ENCODE data around the gene LUZP1. TPM values are rescaled to one million over a fixed set of nuclear protein-coding genes. Genes with fewer than 3 reads are reported as not detected.

Gene LUZP1
- total RNA-seq, 1 experiment from 2014 or later, result 17.0 TPM

- in situ Hi-C loops (cut with HindIII; ENCODE audit: low pct_unique_long_range_greater_than_20kb, low sequenced_read_pairs), result no loop called here
- DNase-seq (ENCODE audit: low read depth), result no peak
Measured at GRCh38 chr1:23125489-23125888, 43.2 kb downstream of the LUZP1 start.

GRCh38 chr1:23124259-23125026 is 44.2 kb downstream of the LUZP1 start:
- in situ Hi-C loops (cut with HindIII; ENCODE audit: low pct_unique_long_range_greater_than_20kb, low sequenced_read_pairs), result no loop called here
- DNase-seq (ENCODE audit: low read depth), result no peak

GRCh38 chr1:23123528-23123927 is 45.1 kb downstream of the LUZP1 start:
- in situ Hi-C loops (cut with HindIII; ENCODE audit: low pct_unique_long_range_greater_than_20kb, low sequenced_read_pairs), result no loop called here
- no peak for DNase-seq (ENCODE audit: low read depth)

- in situ Hi-C loops (cut with HindIII; ENCODE audit: low pct_unique_long_range_greater_than_20kb, low sequenced_read_pairs), result no loop called here
Measured at GRCh38 chr1:23122796-23123195, 45.9 kb downstream of the LUZP1 start.

GRCh38 chr1:23122023-23122748 is 46.5 kb downstream of the LUZP1 start:
- in situ Hi-C loops (cut with HindIII; ENCODE audit: low pct_unique_long_range_greater_than_20kb, low sequenced_read_pairs), result no loop called here
- DNase-seq (ENCODE audit: low read depth), result no peak

More at GRCh38 chr1:23122796-23123195, 45.9 kb downstream of the LUZP1 start:
- no peak for DNase-seq (ENCODE audit: low read depth)

GRCh38 chr1:23120383-23120782 is 48.3 kb downstream of the LUZP1 start:
- in situ Hi-C loops (cut with HindIII; ENCODE audit: low pct_unique_long_range_greater_than_20kb, low sequenced_read_pairs), result no loop called here
- DNase-seq (ENCODE audit: low read depth), result no peak

GRCh38 chr1:23118957-23119792 is 49.5 kb downstream of the LUZP1 start:
- in situ Hi-C loops (cut with HindIII; ENCODE audit: low pct_unique_long_range_greater_than_20kb, low sequenced_read_pairs), result no loop called here
- DNase-seq (ENCODE audit: low read depth), result no peak

- DNase-seq (ENCODE audit: low read depth), result no peak
Measured at GRCh38 chr1:23118407-23118806, 50.2 kb downstream of the LUZP1 start.

GRCh38 chr1:23116921-23117699 is 51.5 kb downstream of the LUZP1 start:
- in situ Hi-C loops (cut with HindIII; ENCODE audit: low pct_unique_long_range_greater_than_20kb, low sequenced_read_pairs), result no loop called here
- no peak for DNase-seq (ENCODE audit: low read depth)

More at GRCh38 chr1:23118407-23118806, 50.2 kb downstream of the LUZP1 start:
- in situ Hi-C loops (cut with HindIII; ENCODE audit: low pct_unique_long_range_greater_than_20kb, low sequenced_read_pairs), result no loop called here

- in situ Hi-C loops (cut with HindIII; ENCODE audit: low pct_unique_long_range_greater_than_20kb, low sequenced_read_pairs), result no loop called here
- no peak for DNase-seq (ENCODE audit: low read depth)
Measured at GRCh38 chr1:23116216-23116836, 52.3 kb downstream of the LUZP1 start.

GRCh38 chr1:23114424-23115079 is 54.1 kb downstream of the LUZP1 start:
- in situ Hi-C loops (cut with HindIII; ENCODE audit: low pct_unique_long_range_greater_than_20kb, low sequenced_read_pairs), result no loop called here
- no peak for DNase-seq (ENCODE audit: low read depth)

GRCh38 chr1:23111600-23112535 is 56.8 kb downstream of the LUZP1 start:
- in situ Hi-C loops (cut with HindIII; ENCODE audit: low pct_unique_long_range_greater_than_20kb, low sequenced_read_pairs), result no loop called here

GRCh38 chr1:23110391-23110790 is 58.3 kb downstream of the LUZP1 start:
- in situ Hi-C loops (cut with HindIII; ENCODE audit: low pct_unique_long_range_greater_than_20kb, low sequenced_read_pairs), result no loop called here
- DNase-seq (ENCODE audit: low read depth), result no peak

More at GRCh38 chr1:23111600-23112535, 56.8 kb downstream of the LUZP1 start:
- DNase-seq (ENCODE audit: low read depth), result no peak

- in situ Hi-C loops (cut with HindIII; ENCODE audit: low pct_unique_long_range_greater_than_20kb, low sequenced_read_pairs), result no loop called here
- DNase-seq (ENCODE audit: low read depth), result no peak
Measured at GRCh38 chr1:23108918-23109533, 59.6 kb downstream of the LUZP1 start.

GRCh38 chr1:23103001-23103889 is 65.4 kb downstream of the LUZP1 start:
- DNase-seq (ENCODE audit: low read depth), result no peak
- in situ Hi-C loops (cut with HindIII; ENCODE audit: low pct_unique_long_range_greater_than_20kb, low sequenced_read_pairs), result no loop called here
